Naive B cell (primary cell): ENCODE measurements around the gene COPS2. TPM values are rescaled to one million over a fixed set of nuclear protein-coding genes. Genes with fewer than 3 reads are reported as not detected.
"Not testable (repeated sequence)": the region's sequence is repeated elsewhere in the genome, so short reads cannot be mapped to it uniquely, and the experiment has no call there.

Experiments
- ATAC-seq, 2 donors: fragments of 150-1000 bp; cut with Tn5 transposase; 2 replicates each; pipeline ENCODE4 v1.10.0; 2021; ENCODE audit warnings: low read depth in 2 of 2, mild to moderate bottlenecking in 2 of 2, moderate library complexity in 2 of 2
- DNase-seq: peaks from one replicate; pipeline ENCODE4 v3.0.0; 2022
- H3K27ac Mint-ChIP-seq, 6 donors: one replicate each; pipeline ENCODE4 v1.8.0; 2020 to 2022; ENCODE audit warnings: mild to moderate bottlenecking in 6 of 6, mixed read lengths in 6 of 6, moderate library complexity in 5 of 6, inconsistent platforms in 2 of 6
- H3K27me3 Mint-ChIP-seq, 3 donors: one replicate each; pipeline ENCODE4 v1.8.0; 2021 to 2022; ENCODE audit warnings: mixed read lengths in 3 of 3, mild to moderate bottlenecking in 1 of 3
- H3K36me3 Mint-ChIP-seq, 2 donors: one replicate each; pipeline ENCODE4 v1.8.0; 2020 to 2022; ENCODE audit warnings: mixed read lengths in 2 of 2, inconsistent platforms in 1 of 2, mild to moderate bottlenecking in 1 of 2
- H3K4me1 Mint-ChIP-seq, 3 donors: one replicate each; pipeline ENCODE4 v1.8.0; 2020 to 2022; ENCODE audit warnings: mixed read lengths in 3 of 3, inconsistent platforms in 1 of 3, mild to moderate bottlenecking in 1 of 3, moderate library complexity in 1 of 3
- H3K4me3 Mint-ChIP-seq, 8 donors: one replicate each; pipeline ENCODE4 v1.8.0; 2020 to 2022; ENCODE audit warnings: mild to moderate bottlenecking in 8 of 8, mixed read lengths in 8 of 8, moderate library complexity in 8 of 8, inconsistent platforms in 2 of 8
- H3K9me3 Mint-ChIP-seq, 7 donors: one replicate each; pipeline ENCODE4 v1.8.0; 2020 to 2022; ENCODE audit warnings: mixed read lengths in 7 of 7, mild to moderate bottlenecking in 5 of 7, inconsistent platforms in 2 of 7, moderate library complexity in 1 of 7
- polyA plus RNA-seq, 6 donors: library from polyadenylated mRNA; unstranded; fragments of 300-500 nt; fragmentation: Illumina TruSeq; gene quantifications; one replicate each; pipeline ENCODE4 v1.2.3, GENCODE V29; 2021; ENCODE audit warnings: low read depth in 6 of 6

Gene COPS2
- polyA plus RNA-seq, 6 donors from 2014 or later: 27.1 to 46.8 (median 33.0) TPM

GRCh38 chr15:49178497-49178896 lies 23.1 kb upstream of the COPS2 start:
- H3K4me3 Mint-ChIP-seq: no peak overlapping the region
- peaks cover 0 to 4% (median 0%) of the 10 kb centered on the region in 7 donors for H3K9me3 Mint-ChIP-seq
- ATAC-seq: no peak
- no peaks in the 10 kb centered on the region for H3K27me3 Mint-ChIP-seq
- H3K4me1 Mint-ChIP-seq: peaks cover 5 to 13% (median 9%) of the 10 kb centered on the region in 3 donors
- DNase-seq: no peak
- H3K36me3 Mint-ChIP-seq: peaks cover 0 to 5% of the 10 kb centered on the region in 2 donors
- H3K27ac Mint-ChIP-seq: no peak overlapping the region

GRCh38 chr15:49175582-49176397 lies 20.4 kb upstream of the COPS2 start:
- ATAC-seq, H3K27me3 Mint-ChIP-seq: not testable (repeated sequence)
- peaks cover 14 to 22% (median 18%) of the 10 kb centered on the region in 3 donors for H3K4me1 Mint-ChIP-seq

DNA sequence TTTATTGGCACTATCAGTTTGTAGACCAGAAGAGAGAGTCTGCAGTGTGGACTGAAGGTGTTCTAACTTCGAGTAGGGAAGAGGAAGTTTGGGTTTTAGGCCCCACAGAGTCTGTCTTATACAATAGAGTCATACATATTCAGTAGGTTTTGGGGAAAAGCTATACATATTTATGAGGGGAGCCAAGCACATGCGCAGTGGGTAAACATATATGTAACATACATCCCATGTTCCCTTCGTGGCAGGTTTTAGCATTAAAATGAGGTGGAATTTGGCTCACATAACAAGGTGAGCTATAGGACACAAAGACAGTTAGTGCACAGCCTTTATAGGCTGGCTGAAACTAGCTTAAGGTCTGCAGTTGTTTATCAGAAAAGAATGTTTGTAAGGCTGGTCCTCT lies 19.5 kb upstream of the COPS2 start:
- Mint-ChIP-seq H3K36me3 (no peaks in the 10 kb centered on the region), H3K4me3 (no peak overlapping the region), H3K4me1 (peaks cover 22 to 31% (median 26%) of the 10 kb centered on the region in 3 donors), H3K27me3 (no peaks in the 10 kb centered on the region), H3K9me3 (no peaks in the 10 kb centered on the region), H3K27ac (peak overlapping the region in 2 of 6 donors; percentile 19 to 55)
- ATAC-seq: no peak
- DNase-seq: no peak

More at GRCh38 chr15:49175582-49176397, 20.4 kb upstream of the COPS2 start:
- not testable (repeated sequence) for H3K27ac Mint-ChIP-seq, H3K4me3 Mint-ChIP-seq, DNase-seq, H3K36me3 Mint-ChIP-seq, H3K9me3 Mint-ChIP-seq

DNA sequence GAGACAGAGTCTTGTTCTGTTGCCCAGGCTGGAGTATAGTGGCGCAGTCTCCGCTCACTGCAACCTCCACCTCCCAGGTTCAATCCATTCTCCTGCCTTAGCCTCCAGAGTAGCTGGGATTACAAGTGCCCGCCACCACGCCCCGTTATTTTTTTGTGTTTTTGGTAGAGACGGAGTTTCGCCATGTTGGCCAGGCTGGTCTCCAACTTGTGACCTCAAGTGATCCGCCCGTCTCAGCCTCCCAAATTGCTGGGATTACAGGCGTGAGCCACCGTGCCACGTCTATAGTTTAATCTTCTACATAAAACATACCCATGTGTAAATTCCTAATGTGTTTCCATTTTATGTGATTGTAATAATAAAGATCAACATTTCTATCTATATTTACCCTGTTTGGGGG lies 16.4 kb upstream of the COPS2 start:
- Mint-ChIP-seq H3K4me3 (peak overlapping the region in 6 of 8 donors; percentile 29 to 85 (median 41)), H3K27me3 (no peaks in the 10 kb centered on the region), H3K9me3 (no peaks in the 10 kb centered on the region), H3K4me1 (peaks cover 22 to 34% (median 32%) of the 10 kb centered on the region in 3 donors), H3K27ac (peak overlapping the region in 2 of 6 donors; percentile 69 to 84), H3K36me3 (no peaks in the 10 kb centered on the region)
- no peak for DNase-seq
- no peak for ATAC-seq

GRCh38 chr15:49169880-49170597 lies 14.6 kb upstream of the COPS2 start, which contains the start of gene GALK2:
GALK2 (plus strand) TSS chr15:49170247; CDS start chr15:49170323, 76 bp downstream.
- peak; percentile 47 for DNase-seq
- peak; percentile 84 to 86 for ATAC-seq
- Mint-ChIP-seq H3K27ac (peak within 1 kb of the TSS; percentile 59 to 96 (median 92)), H3K27me3 (no peaks in the 10 kb centered on the region), H3K4me3 (peak within 1 kb of the TSS; percentile 85 to 97 (median 96)), H3K4me1 (peaks cover 22 to 25% (median 25%) of the 10 kb centered on the region in 3 donors), H3K9me3 (no peaks in the 10 kb centered on the region), H3K36me3 (no peaks in the 10 kb centered on the region)

GRCh38 chr15:49168016-49168415 lies 12.6 kb upstream of the COPS2 start:
- ATAC-seq (no peak), DNase-seq (no peak)
- H3K4me1 Mint-ChIP-seq: peaks cover 19 to 25% (median 19%) of the 10 kb centered on the region in 3 donors
- no peaks in the 10 kb centered on the region for H3K27me3 Mint-ChIP-seq
- H3K9me3 Mint-ChIP-seq: no peaks in the 10 kb centered on the region
- no peak overlapping the region for H3K27ac Mint-ChIP-seq
- peak overlapping the region in 2 of 8 donors; percentile 10 to 30 for H3K4me3 Mint-ChIP-seq
- H3K36me3 Mint-ChIP-seq: no peaks in the 10 kb centered on the region

- Mint-ChIP-seq H3K4me3 (no peak overlapping the region), H3K27ac (no peak overlapping the region), H3K4me1 (peaks cover 3 to 5% (median 4%) of the 10 kb centered on the region in 3 donors), H3K36me3 (peaks cover 0 to 6% of the 10 kb centered on the region in 2 donors), H3K27me3 (no peaks in the 10 kb centered on the region), H3K9me3 (no peaks in the 10 kb centered on the region)
- ATAC-seq (no peak), DNase-seq (no peak)
Observed at GRCh38 chr15:49164865-49165264, 9.5 kb upstream of the COPS2 start.

GRCh38 chr15:49163678-49164077 lies 8.3 kb upstream of the COPS2 start:
- Mint-ChIP-seq H3K36me3 (peaks cover 0 to 6% of the 10 kb centered on the region in 2 donors), H3K4me1 (peaks cover 0 to 4% (median 0%) of the 10 kb centered on the region in 3 donors), H3K4me3 (no peak overlapping the region), H3K9me3 (no peaks in the 10 kb centered on the region), H3K27ac (peak overlapping the region in 1 of 6 donors; percentile 24), H3K27me3 (no peaks in the 10 kb centered on the region)
- DNase-seq: no peak
- no peak for ATAC-seq

- ATAC-seq (peak; percentile 15 to 16), DNase-seq (peak; percentile 1)
- Mint-ChIP-seq H3K4me3 (peak overlapping the region; percentile 91 to 100 (median 99)), H3K9me3 (no peaks in the 10 kb centered on the region), H3K4me1 (peaks cover 22 to 45% (median 26%) of the 10 kb centered on the region in 3 donors), H3K27ac (peak overlapping the region; percentile 97 to 100 (median 98)), H3K36me3 (no peaks in the 10 kb centered on the region), H3K27me3 (no peaks in the 10 kb centered on the region)
Observed at GRCh38 chr15:49155834-49156627, 632 bp upstream of the COPS2 start.

DNA sequence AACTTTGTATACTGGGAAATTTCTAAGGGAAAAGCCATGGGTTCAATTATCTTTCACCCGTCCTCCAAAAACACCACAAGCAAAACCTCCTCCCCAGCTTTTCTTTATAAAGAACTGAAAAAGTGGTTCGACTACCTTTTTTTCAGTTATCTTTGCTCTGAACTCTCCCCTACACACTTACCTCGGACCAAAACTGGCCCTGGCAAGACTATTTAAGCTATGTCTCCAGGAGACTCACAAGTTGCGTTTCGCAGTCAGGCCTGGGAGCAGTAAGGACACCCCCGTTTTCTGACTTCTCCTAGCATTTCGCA lies 645 bp downstream of the COPS2 start:
- H3K9me3 Mint-ChIP-seq: no peaks in the 10 kb centered on the region
- no peaks in the 10 kb centered on the region for H3K27me3 Mint-ChIP-seq
- no peaks in the 10 kb centered on the region for H3K36me3 Mint-ChIP-seq
- peak overlapping the region; percentile 91 to 100 (median 99) for H3K4me3 Mint-ChIP-seq
- DNase-seq: no peak
- peaks cover 22 to 49% (median 31%) of the 10 kb centered on the region in 3 donors for H3K4me1 Mint-ChIP-seq
- no peak for ATAC-seq
- H3K27ac Mint-ChIP-seq: peak overlapping the region; percentile 97 to 100 (median 98)

- Mint-ChIP-seq H3K4me1 (peaks cover 22 to 51% (median 32%) of the 10 kb centered on the region in 3 donors), H3K36me3 (no peaks in the 10 kb centered on the region), H3K27me3 (no peaks in the 10 kb centered on the region), H3K27ac (peak overlapping the region in 5 of 6 donors; percentile 19 to 100 (median 98)), H3K4me3 (peak overlapping the region; percentile 91 to 100 (median 99)), H3K9me3 (no peaks in the 10 kb centered on the region)
- ATAC-seq (no peak), DNase-seq (no peak)
Observed at GRCh38 chr15:49154359-49154758, 1.0 kb downstream of the COPS2 start.

DNA sequence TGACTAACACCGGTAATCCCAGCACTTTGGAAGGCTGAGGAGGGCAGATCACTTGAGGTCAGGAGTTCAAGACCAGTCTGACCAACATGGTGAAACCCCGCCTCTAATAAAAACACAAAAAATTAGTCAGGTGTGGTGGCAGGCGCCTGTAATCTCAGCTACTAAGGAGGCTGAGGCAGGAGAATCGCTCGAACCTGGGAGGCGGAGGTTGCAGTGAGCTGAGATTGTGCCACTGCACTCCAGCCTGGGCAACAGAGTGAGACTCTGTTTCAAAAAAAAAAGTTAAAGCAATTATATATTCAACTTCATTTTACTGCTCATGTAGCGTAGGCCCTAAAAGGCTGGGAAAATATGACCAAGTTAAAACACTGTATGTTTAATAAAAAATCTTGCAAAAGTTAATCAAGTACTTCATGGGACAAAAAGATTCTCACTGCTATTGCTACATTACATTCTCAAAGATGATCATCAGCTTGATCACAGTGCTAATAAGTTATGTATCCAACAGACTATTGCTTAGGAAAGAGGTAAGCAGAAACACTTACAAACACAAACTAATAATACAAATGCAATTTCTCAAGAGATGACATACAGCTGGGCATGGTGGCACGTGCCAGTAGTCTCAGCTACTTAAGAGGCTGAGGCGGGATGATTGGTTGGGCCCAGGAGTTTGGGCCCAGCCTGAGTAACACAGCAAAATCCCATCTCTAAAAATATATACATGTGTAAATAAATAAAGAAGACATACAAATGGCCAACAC lies 2.7 kb downstream of the COPS2 start:
- H3K9me3 Mint-ChIP-seq: no peaks in the 10 kb centered on the region
- peaks cover 36 to 65% (median 45%) of the 10 kb centered on the region in 3 donors for H3K4me1 Mint-ChIP-seq
- H3K27me3 Mint-ChIP-seq: no peaks in the 10 kb centered on the region
- no peak for ATAC-seq
- peak overlapping the region in 1 of 6 donors; percentile 70 for H3K27ac Mint-ChIP-seq
- no peak for DNase-seq
- peak overlapping the region in 5 of 8 donors; percentile 37 to 100 (median 78) for H3K4me3 Mint-ChIP-seq
- H3K36me3 Mint-ChIP-seq: peaks cover 0 to 5% of the 10 kb centered on the region in 2 donors
